GM23338 (cell line): ENCODE data around the gene MYO1C. TPM values are rescaled to one million over a fixed set of nuclear protein-coding genes. Genes with fewer than 3 reads are reported as not detected.

Source experiments
- ATAC-seq: fragments of 200-7000 bp; cut with Tn5 transposase; 3 replicates; pipeline ENCODE4 v1.9.1; 2020
- DNase-seq: peaks from one replicate; pipeline ENCODE4 v3.0.0-alpha.2; 2015; ENCODE audit warnings: low spot score
- H2AFZ ChIP-seq: fragments of 200-600 bp; sonication (generic); 2 replicates; pipeline ENCODE4 v1.8.0; 2016; ENCODE audit warnings: antibody characterized with exemption, mild to moderate bottlenecking, moderate library complexity
- H3F3A ChIP-seq: fragments of 200-600 bp; sonication (generic); replicated peaks from 2 replicates; pipeline ENCODE4 v1.8.0; 2017; ENCODE audit warnings: antibody characterized with exemption, mixed run types, low read depth
- H3K27ac ChIP-seq: fragments of 200-600 bp; sonication (generic); 2 replicates; pipeline ENCODE4 v1.6.1; 2016; ENCODE audit warnings: low read depth
- H3K27me3 ChIP-seq: fragments of 200-600 bp; sonication (generic); 2 replicates; pipeline ENCODE4 v1.8.0; 2016; ENCODE audit warnings: mild to moderate bottlenecking, mixed run types, moderate library complexity; ENCODE audit not compliant: insufficient read depth
- H3K36me3 ChIP-seq: fragments of 200-600 bp; sonication (generic); 2 replicates; pipeline ENCODE4 v1.8.0; 2016; ENCODE audit warnings: mild to moderate bottlenecking; ENCODE audit not compliant: insufficient read depth
- H3K4me1 ChIP-seq: fragments of 200-600 bp; sonication (generic); 2 replicates; pipeline ENCODE4 v1.8.0; 2016; ENCODE audit warnings: mild to moderate bottlenecking, moderate library complexity; ENCODE audit not compliant: insufficient read depth
- H3K4me2 ChIP-seq: fragments of 200-600 bp; sonication (generic); 2 replicates; pipeline ENCODE4 v1.7.1; 2017; ENCODE audit warnings: mixed run types
- H3K4me3 ChIP-seq: fragments of 200-600 bp; sonication (generic); 2 replicates; pipeline ENCODE4 v1.6.1; 2016; ENCODE audit warnings: mixed run types
- H3K79me2 ChIP-seq: fragments of 200-600 bp; sonication (generic); replicated peaks from 2 replicates; pipeline ENCODE4 v1.8.0; 2017; ENCODE audit warnings: mild to moderate bottlenecking; ENCODE audit not compliant: insufficient read depth
- H3K9me2 ChIP-seq: fragments of 200-600 bp; sonication (generic); 2 replicates; pipeline ENCODE4 v1.8.0; 2017; ENCODE audit not compliant: insufficient read depth
- H4K20me1 ChIP-seq: fragments of 200-600 bp; sonication (generic); replicated peaks from 2 replicates; pipeline ENCODE4 v1.8.0; 2017; ENCODE audit warnings: mild to moderate bottlenecking; ENCODE audit not compliant: insufficient read depth
- H3K27ac Mint-ChIP-seq: 2 replicates; pipeline ENCODE4 v1.8.0; 2020; ENCODE audit warnings: inconsistent platforms, mild to moderate bottlenecking, moderate library complexity, mixed read lengths
- H3K27me3 Mint-ChIP-seq: 3 replicates; pipeline ENCODE4 v1.8.0; 2022; ENCODE audit warnings: low read depth, mild to moderate bottlenecking, moderate library complexity, mixed read lengths, inconsistent platforms; ENCODE audit not compliant: insufficient read depth, poor library complexity
- H3K36me3 Mint-ChIP-seq: 3 replicates; pipeline ENCODE4 v1.8.0; 2021; ENCODE audit warnings: low read depth, mild to moderate bottlenecking, inconsistent platforms, moderate library complexity, mixed read lengths
- H3K4me1 Mint-ChIP-seq: 3 replicates; pipeline ENCODE4 v1.8.0; 2020; ENCODE audit warnings: mild to moderate bottlenecking, inconsistent platforms, mixed read lengths
- H3K4me3 Mint-ChIP-seq: 3 replicates; pipeline ENCODE4 v1.8.0; 2021; ENCODE audit warnings: moderate library complexity, mild to moderate bottlenecking, inconsistent platforms, mixed read lengths
- H3K9me3 Mint-ChIP-seq: 3 replicates; pipeline ENCODE4 v1.8.0; 2020; ENCODE audit warnings: moderate library complexity, mild to moderate bottlenecking, inconsistent platforms, mixed read lengths
- CREB1 ChIP-seq: fragments of 250-450 bp; sonication (Bioruptor Pico); IDR thresholded peaks from 2 replicates; pipeline ENCODE4 v1.5.0; 2020; ENCODE audit warnings: low read depth, mild to moderate bottlenecking, moderate library complexity
- CTCF ChIP-seq, 2 experiments: fragments of 200-600 bp in 1 of 2; sonication (generic) in 1 of 2; conservative IDR thresholded peaks; 2 replicates each; pipeline versions ENCODE4 v1.5.1 to v1.6.1; 2016 to 2017; ENCODE audit warnings: antibody characterized with exemption in 2 of 2, low read depth in 2 of 2, mild to moderate bottlenecking in 2 of 2, moderate library complexity in 1 of 2
- POLR2AphosphoS5 ChIP-seq: IDR thresholded peaks from 2 replicates; pipeline ENCODE4 v1.6.1; 2016; ENCODE audit warnings: antibody characterized with exemption, low read depth
- polyA plus RNA-seq: library from polyadenylated mRNA; unstranded; fragments of >200 nt; fragmentation: Nextera tagmentation; extraction: Ambion mirVana; gene quantifications from 2 replicates; pipeline ENCODE4 v1.2.1, GENCODE V29; 2016
- total RNA-seq: library from RNA; depleted of rRNA; stranded (reverse); fragments of >200 nt; shearing (Covaris generic); gene quantifications from 2 replicates; pipeline ENCODE4 v1.2.3, GENCODE V29; 2014

Gene MYO1C
- total and polyA plus RNA-seq, 2 experiments from 2014 or later = 13.9 to 35.2 TPM

- TF ChIP-seq POLR2AphosphoS5 (no peak), CTCF (conservative IDR thresholded peaks at IDR 0.05; ENCODE audit: low read depth in 2 of 2) (peak in 1 of 2 experiments; percentile 26; a peak in 1 of 4 replicates)
- Histone ChIP-seq H3K36me3 (no peaks in the 10 kb centered on the region), H4K20me1 (no peaks in the 10 kb centered on the region; the same call in 1 of the 2 replicates), H3K9me2 (no peaks in the 10 kb centered on the region), H3F3A (peaks cover 35% of the 10 kb centered on the region), H3K79me2 (peaks cover 8% of the 10 kb centered on the region; the same call in 1 of the 2 replicates), H3K4me3 (peak overlapping the region; percentile 63), H3K4me2 (peak overlapping the region; percentile 85), H3K27me3 (peaks cover 37% of the 10 kb centered on the region), H3K27ac (no peak overlapping the region), H2AFZ (no peak overlapping the region), H3K4me1 (peaks cover 13% of the 10 kb centered on the region)
- ATAC-seq (peak; percentile 44), DNase-seq (peak; percentile 81)
- Mint-ChIP-seq H3K36me3 (peaks cover 26% of the 10 kb centered on the region), H3K27me3 (peaks cover 46% of the 10 kb centered on the region), H3K27ac (peak overlapping the region; percentile 46; the same call in 1 of the 2 replicates), H3K4me1 (peaks cover 30% of the 10 kb centered on the region), H3K9me3 (no peaks in the 10 kb centered on the region; the same call in 2 of the 3 replicates), H3K4me3 (peak overlapping the region; percentile 81)
These were observed 7.6 kb downstream of the MYO1C start for GRCh38 chr17:1484676-1485422.

- no peak overlapping the region for H2AFZ ChIP-seq
- H3K79me2 ChIP-seq = 0 out of 2 replicates have a peak, but pooled peaks cover 2% of the 10 kb centered on the region
- no peak overlapping the region for H3K27ac ChIP-seq
- H4K20me1 ChIP-seq = no peaks in the 10 kb centered on the region; the same call in 1 of the 2 replicates
- Mint-ChIP-seq H3K4me3 (peak overlapping the region; percentile 63), H3K27me3 (peaks cover 42% of the 10 kb centered on the region), H3K4me1 (peaks cover 30% of the 10 kb centered on the region), H3K27ac (peak overlapping the region; percentile 46; the same call in 1 of the 2 replicates), H3K36me3 (peaks cover 26% of the 10 kb centered on the region), H3K9me3 (no peaks in the 10 kb centered on the region; the same call in 2 of the 3 replicates)
- peaks cover 30% of the 10 kb centered on the region for H3F3A ChIP-seq
- H3K4me2 ChIP-seq = peak overlapping the region; percentile 57; the same call in 1 of the 2 replicates
- H3K9me2 ChIP-seq = no peaks in the 10 kb centered on the region
- H3K36me3 ChIP-seq = no peaks in the 10 kb centered on the region
- H3K4me3 ChIP-seq = no peak overlapping the region
- H3K4me1 ChIP-seq = peaks cover 13% of the 10 kb centered on the region
- peak; percentile 51 for DNase-seq
- no peak for ATAC-seq
- TF ChIP-seq CTCF (conservative IDR thresholded peaks at IDR 0.05; ENCODE audit: low read depth in 2 of 2) = peak in 1 of 2 experiments; percentile 16; a peak in 1 of 4 replicates
- TF ChIP-seq CREB1 = no peak
- H3K27me3 ChIP-seq = peaks cover 30% of the 10 kb centered on the region
These were observed 8.4 kb downstream of the MYO1C start for GRCh38 chr17:1484060-1484535.
